ENCODE results near the gene GALK1. TPM values are rescaled to one million over a fixed set of nuclear protein-coding genes. Genes with fewer than 3 reads are reported as not detected.

The GALK1 gene
- total RNA-seq, 1 donor from 2014 or later = 29.2 TPM

DNA sequence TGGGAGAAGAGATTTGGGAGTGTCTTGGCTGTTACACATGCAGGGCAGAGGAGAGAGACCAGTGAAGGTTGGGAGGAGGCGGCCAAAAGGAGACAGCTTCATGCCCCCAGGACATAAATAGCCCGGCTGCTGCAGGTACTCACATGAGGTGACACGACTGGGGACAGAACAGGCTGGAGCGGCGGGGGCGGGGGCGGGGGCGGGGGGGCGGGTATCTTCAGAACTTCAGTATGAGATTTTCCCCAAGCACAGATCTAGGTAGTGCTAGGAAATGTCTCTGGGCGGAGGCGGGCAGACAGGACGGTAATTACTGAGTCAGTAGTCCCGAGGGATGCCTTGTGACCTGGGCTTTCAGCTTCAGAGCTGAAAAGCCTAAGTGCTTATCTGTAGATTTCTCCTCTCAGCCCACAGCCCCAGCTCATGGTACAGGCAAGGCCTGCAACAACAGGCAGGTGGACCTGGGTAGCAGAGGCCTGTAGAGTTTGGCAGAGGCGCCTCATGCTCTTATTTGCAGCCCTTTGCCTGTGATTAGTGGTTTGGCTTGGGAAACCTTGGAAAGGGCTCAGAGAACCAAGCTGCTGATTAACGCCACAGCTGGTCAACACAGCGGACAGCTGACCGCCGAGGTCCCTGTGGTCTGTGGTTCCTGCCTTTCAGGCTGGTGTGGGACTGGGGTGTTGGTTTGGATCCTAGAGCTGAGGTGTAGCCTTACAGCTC lies 44.1 kb upstream of the GALK1 start:
- Histone ChIP-seq H3K4me1 (ENCODE audit: control insufficient read depth in 3 of 3, insufficient read depth in 3 of 3, low read length in 3 of 3) (peaks cover 22 to 26% (median 23%) of the 10 kb centered on the region in 3 donors), H3K27ac (ENCODE audit: low read depth, low read length) (peak overlapping the region; percentile 90), H3K9me3 (ENCODE audit: control insufficient read depth in 3 of 3, low read length in 3 of 3) (no peaks in the 10 kb centered on the region), H3K36me3 (ENCODE audit: control insufficient read depth in 3 of 3, insufficient read depth in 3 of 3, low read length in 3 of 3) (peaks cover 26 to 32% (median 28%) of the 10 kb centered on the region in 3 donors), H3K27me3 (ENCODE audit: control insufficient read depth in 3 of 3, insufficient read depth in 3 of 3, low read length in 3 of 3) (no peaks in the 10 kb centered on the region), H3K9ac (ENCODE audit: low read depth in 1 of 3, low read length in 3 of 3) (peak overlapping the region; percentile 65 to 76 (median 75)), H3K4me3 (ENCODE audit: low read length in 3 of 3) (peak overlapping the region; percentile 7 to 45 (median 19))

GRCh38 chr17:75808549-75808904 lies 43.5 kb upstream of the GALK1 start:
- Histone ChIP-seq H3K27me3 (ENCODE audit: control insufficient read depth in 3 of 3, insufficient read depth in 3 of 3, low read length in 3 of 3) (no peaks in the 10 kb centered on the region), H3K9me3 (ENCODE audit: control insufficient read depth in 3 of 3, low read length in 3 of 3) (no peaks in the 10 kb centered on the region), H3K27ac (ENCODE audit: low read depth, low read length) (peak overlapping the region; percentile 90), H3K36me3 (ENCODE audit: control insufficient read depth in 3 of 3, insufficient read depth in 3 of 3, low read length in 3 of 3) (peaks cover 21 to 26% (median 25%) of the 10 kb centered on the region in 3 donors), H3K4me1 (ENCODE audit: control insufficient read depth in 3 of 3, insufficient read depth in 3 of 3, low read length in 3 of 3) (peaks cover 22 to 26% (median 23%) of the 10 kb centered on the region in 3 donors), H3K4me3 (ENCODE audit: low read length in 3 of 3) (peak overlapping the region; percentile 7 to 19 (median 13)), H3K9ac (ENCODE audit: low read depth in 1 of 3, low read length in 3 of 3) (peak overlapping the region; percentile 58 to 75 (median 65))

- no peak overlapping the region for H3K4me3 ChIP-seq (ENCODE audit: low read length in 3 of 3)
- H3K9ac ChIP-seq (ENCODE audit: low read depth in 1 of 3, low read length in 3 of 3) = peak overlapping the region in 1 of 3 donors; percentile 75
- no peaks in the 10 kb centered on the region for H3K27me3 ChIP-seq (ENCODE audit: control insufficient read depth in 3 of 3, insufficient read depth in 3 of 3, low read length in 3 of 3)
- H3K36me3 ChIP-seq (ENCODE audit: control insufficient read depth in 3 of 3, insufficient read depth in 3 of 3, low read length in 3 of 3) = peaks cover 15 to 20% (median 19%) of the 10 kb centered on the region in 3 donors
- peak overlapping the region; percentile 90 for H3K27ac ChIP-seq (ENCODE audit: low read depth, low read length)
- peaks cover 22 to 26% (median 23%) of the 10 kb centered on the region in 3 donors for H3K4me1 ChIP-seq (ENCODE audit: control insufficient read depth in 3 of 3, insufficient read depth in 3 of 3, low read length in 3 of 3)
- no peaks in the 10 kb centered on the region for H3K9me3 ChIP-seq (ENCODE audit: control insufficient read depth in 3 of 3, low read length in 3 of 3)
These were observed 42.9 kb upstream of the GALK1 start for GRCh38 chr17:75807861-75808260.

- Histone ChIP-seq H3K4me1 (ENCODE audit: control insufficient read depth in 3 of 3, insufficient read depth in 3 of 3, low read length in 3 of 3) (peaks cover 22 to 26% (median 23%) of the 10 kb centered on the region in 3 donors), H3K9ac (ENCODE audit: low read depth in 1 of 3, low read length in 3 of 3) (no peak overlapping the region), H3K4me3 (ENCODE audit: low read length in 3 of 3) (no peak overlapping the region), H3K27me3 (ENCODE audit: control insufficient read depth in 3 of 3, insufficient read depth in 3 of 3, low read length in 3 of 3) (no peaks in the 10 kb centered on the region), H3K9me3 (ENCODE audit: control insufficient read depth in 3 of 3, low read length in 3 of 3) (no peaks in the 10 kb centered on the region), H3K27ac (ENCODE audit: low read depth, low read length) (no peak overlapping the region), H3K36me3 (ENCODE audit: control insufficient read depth in 3 of 3, insufficient read depth in 3 of 3, low read length in 3 of 3) (peaks cover 6 to 11% (median 10%) of the 10 kb centered on the region in 3 donors)
These were observed 42.0 kb upstream of the GALK1 start for GRCh38 chr17:75806822-75807500.

DNA sequence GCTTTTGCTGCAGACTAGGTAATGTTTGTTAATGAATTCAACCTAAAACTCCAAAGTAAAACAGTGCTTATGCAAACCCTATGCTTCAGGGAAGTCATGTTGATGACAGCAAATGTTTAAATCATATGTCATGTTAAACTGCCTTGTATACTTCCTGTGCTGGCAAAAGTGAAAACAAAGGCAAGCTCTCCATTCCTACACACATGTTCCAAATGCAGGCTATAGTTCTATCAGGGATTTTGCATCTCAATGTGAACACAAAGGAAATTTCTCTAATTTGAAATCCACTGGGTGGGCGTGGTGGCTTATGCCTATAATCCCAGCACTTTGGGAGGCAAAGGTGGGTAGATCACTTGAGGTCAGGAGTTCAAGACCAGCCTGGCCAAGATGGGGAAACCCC lies 38.9 kb upstream of the GALK1 start:
- Histone ChIP-seq H3K9me3 (ENCODE audit: control insufficient read depth in 3 of 3, low read length in 3 of 3) (no peaks in the 10 kb centered on the region), H3K27ac (ENCODE audit: low read depth, low read length) (no peak overlapping the region), H3K27me3 (ENCODE audit: control insufficient read depth in 3 of 3, insufficient read depth in 3 of 3, low read length in 3 of 3) (no peaks in the 10 kb centered on the region), H3K36me3 (ENCODE audit: control insufficient read depth in 3 of 3, insufficient read depth in 3 of 3, low read length in 3 of 3) (peaks cover 6 to 13% (median 10%) of the 10 kb centered on the region in 3 donors), H3K4me1 (ENCODE audit: control insufficient read depth in 3 of 3, insufficient read depth in 3 of 3, low read length in 3 of 3) (peaks cover 9 to 13% (median 9%) of the 10 kb centered on the region in 3 donors), H3K4me3 (ENCODE audit: low read length in 3 of 3) (no peak overlapping the region), H3K9ac (ENCODE audit: low read depth in 1 of 3, low read length in 3 of 3) (no peak overlapping the region)

DNA sequence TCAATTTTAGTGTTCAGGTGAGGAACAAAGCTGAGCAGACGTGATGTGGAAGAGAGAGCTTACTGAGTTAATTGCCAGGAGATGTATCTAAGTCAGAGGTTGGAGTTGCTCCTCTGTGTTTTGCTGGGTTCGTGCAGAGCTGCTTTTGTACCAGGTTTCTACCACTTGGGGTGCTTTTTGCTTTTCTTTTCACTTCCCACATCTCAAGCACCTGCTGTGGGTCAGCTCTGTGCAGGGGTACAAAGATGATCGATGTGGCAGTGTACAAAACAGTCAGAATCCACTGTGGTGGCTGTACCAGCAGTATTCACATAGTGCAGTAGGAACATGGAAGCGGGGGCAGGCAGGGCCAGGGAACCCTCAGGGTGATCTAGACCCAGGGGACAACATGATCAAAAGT lies 34.4 kb upstream of the GALK1 start:
- H3K4me1 ChIP-seq (ENCODE audit: control insufficient read depth in 3 of 3, insufficient read depth in 3 of 3, low read length in 3 of 3) = no peaks in the 10 kb centered on the region
- peaks cover 13 to 23% (median 23%) of the 10 kb centered on the region in 3 donors for H3K36me3 ChIP-seq (ENCODE audit: control insufficient read depth in 3 of 3, insufficient read depth in 3 of 3, low read length in 3 of 3)
- H3K4me3 ChIP-seq (ENCODE audit: low read length in 3 of 3) = no peak overlapping the region
- no peaks in the 10 kb centered on the region for H3K27me3 ChIP-seq (ENCODE audit: control insufficient read depth in 3 of 3, insufficient read depth in 3 of 3, low read length in 3 of 3)
- H3K9ac ChIP-seq (ENCODE audit: low read depth in 1 of 3, low read length in 3 of 3) = no peak overlapping the region
- no peaks in the 10 kb centered on the region for H3K9me3 ChIP-seq (ENCODE audit: control insufficient read depth in 3 of 3, low read length in 3 of 3)
- H3K27ac ChIP-seq (ENCODE audit: low read depth, low read length) = no peak overlapping the region

DNA sequence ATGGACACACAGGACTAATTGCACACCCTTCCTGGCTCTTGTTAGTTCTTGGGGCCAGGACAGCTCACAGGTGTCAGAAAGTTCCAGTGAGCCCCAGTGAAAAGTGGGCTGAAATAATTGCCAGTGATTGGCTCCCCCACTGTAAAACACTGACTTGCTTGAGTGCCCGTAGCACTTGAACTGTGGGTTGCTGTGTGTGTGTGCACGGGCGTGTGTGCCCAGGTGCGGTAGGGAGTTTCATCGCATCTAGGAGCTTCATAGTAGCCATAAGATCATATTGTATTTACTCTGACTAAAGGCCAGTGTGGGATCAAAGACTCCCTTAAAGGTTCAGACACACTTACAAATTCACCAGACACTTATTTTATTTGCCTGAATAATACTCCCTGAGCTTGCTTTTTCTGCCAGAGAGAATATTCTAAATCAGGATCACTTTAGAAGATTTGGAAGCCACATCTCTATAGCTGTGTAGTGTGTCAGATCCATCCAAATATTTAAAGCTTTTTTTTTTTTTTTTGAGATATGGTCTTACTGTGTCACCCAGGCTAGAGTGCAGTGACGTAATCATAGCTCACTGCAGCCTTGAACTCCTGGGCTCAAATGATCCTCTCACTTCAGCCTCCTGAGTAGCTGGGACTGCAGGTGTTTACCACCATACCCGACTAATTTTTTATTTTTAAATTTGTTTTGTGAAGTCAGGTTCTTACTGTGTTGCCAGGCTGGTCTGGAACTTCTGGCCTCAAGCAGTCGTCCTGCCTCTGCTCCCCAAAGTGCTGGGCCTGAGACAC lies 31.0 kb upstream of the GALK1 start:
- Histone ChIP-seq H3K9ac (ENCODE audit: low read depth in 1 of 3, low read length in 3 of 3) (no peak overlapping the region), H3K4me3 (ENCODE audit: low read length in 3 of 3) (no peak overlapping the region), H3K4me1 (ENCODE audit: control insufficient read depth in 3 of 3, insufficient read depth in 3 of 3, low read length in 3 of 3) (peaks cover 0 to 4% (median 0%) of the 10 kb centered on the region in 3 donors), H3K27me3 (ENCODE audit: control insufficient read depth in 3 of 3, insufficient read depth in 3 of 3, low read length in 3 of 3) (no peaks in the 10 kb centered on the region), H3K27ac (ENCODE audit: low read depth, low read length) (no peak overlapping the region), H3K36me3 (ENCODE audit: control insufficient read depth in 3 of 3, insufficient read depth in 3 of 3, low read length in 3 of 3) (peaks cover 13 to 29% (median 23%) of the 10 kb centered on the region in 3 donors), H3K9me3 (ENCODE audit: control insufficient read depth in 3 of 3, low read length in 3 of 3) (no peaks in the 10 kb centered on the region)

- Histone ChIP-seq H3K9me3 (ENCODE audit: control insufficient read depth in 3 of 3, low read length in 3 of 3) (no peaks in the 10 kb centered on the region), H3K9ac (ENCODE audit: low read depth in 1 of 3, low read length in 3 of 3) (no peak overlapping the region), H3K27me3 (ENCODE audit: control insufficient read depth in 3 of 3, insufficient read depth in 3 of 3, low read length in 3 of 3) (no peaks in the 10 kb centered on the region), H3K4me3 (ENCODE audit: low read length in 3 of 3) (no peak overlapping the region), H3K27ac (ENCODE audit: low read depth, low read length) (no peak overlapping the region), H3K36me3 (ENCODE audit: control insufficient read depth in 3 of 3, insufficient read depth in 3 of 3, low read length in 3 of 3) (peaks cover 7 to 20% (median 12%) of the 10 kb centered on the region in 3 donors), H3K4me1 (ENCODE audit: control insufficient read depth in 3 of 3, insufficient read depth in 3 of 3, low read length in 3 of 3) (peaks cover 0 to 4% (median 0%) of the 10 kb centered on the region in 3 donors)
These were observed 28.5 kb upstream of the GALK1 start for GRCh38 chr17:75793460-75793859.

DNA sequence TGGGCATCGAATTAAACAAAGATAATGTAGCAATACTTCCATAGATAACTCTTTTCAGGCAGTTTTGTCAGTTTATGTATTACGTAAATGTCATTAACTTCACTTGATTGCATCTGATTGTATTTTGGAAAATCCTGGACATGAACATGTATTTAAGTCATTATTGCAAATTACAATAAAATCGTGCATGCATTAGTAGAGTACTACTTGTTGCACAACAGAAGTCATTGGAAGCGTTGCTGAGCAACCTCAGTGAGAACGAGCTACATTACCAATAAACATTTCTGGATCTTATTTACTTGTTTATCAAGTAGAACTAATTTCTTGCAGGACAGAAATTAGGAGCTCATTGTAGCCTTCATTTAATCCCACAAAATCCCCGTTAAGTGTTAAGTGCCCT lies 26.3 kb upstream of the GALK1 start:
- Histone ChIP-seq H3K36me3 (ENCODE audit: control insufficient read depth in 3 of 3, insufficient read depth in 3 of 3, low read length in 3 of 3) (peaks cover 2 to 14% (median 4%) of the 10 kb centered on the region in 3 donors), H3K27me3 (ENCODE audit: control insufficient read depth in 3 of 3, insufficient read depth in 3 of 3, low read length in 3 of 3) (no peaks in the 10 kb centered on the region), H3K27ac (ENCODE audit: low read depth, low read length) (no peak overlapping the region), H3K9ac (ENCODE audit: low read depth in 1 of 3, low read length in 3 of 3) (no peak overlapping the region), H3K4me3 (ENCODE audit: low read length in 3 of 3) (no peak overlapping the region), H3K9me3 (ENCODE audit: control insufficient read depth in 3 of 3, low read length in 3 of 3) (no peaks in the 10 kb centered on the region), H3K4me1 (ENCODE audit: control insufficient read depth in 3 of 3, insufficient read depth in 3 of 3, low read length in 3 of 3) (peaks cover 7 to 17% (median 10%) of the 10 kb centered on the region in 3 donors)

Measured in skeletal muscle tissue (tissue), 4 donors.